ENCODE results near the gene RNF150.

Gene RNF150

GRCh38 chr4:140994015-140994414, 139.3 kb downstream of the RNF150 start:
- Histone ChIP-seq H3K9ac (ENCODE audit: low read length) (no peak overlapping the region), H3K4me1 (ENCODE audit: control insufficient read depth, low read depth, low read length) (no peaks in the 10 kb centered on the region), H3K27me3 (ENCODE audit: control insufficient read depth, insufficient read depth, low read length) (no peaks in the 10 kb centered on the region), H3K9me3 (ENCODE audit: control insufficient read depth, low read depth, low read length) (no peaks in the 10 kb centered on the region), H3K27ac (ENCODE audit: low read length) (no peak overlapping the region), H3K36me3 (ENCODE audit: control insufficient read depth, low read depth, low read length) (no peaks in the 10 kb centered on the region), H3K4me3 (ENCODE audit: low read length) (no peak overlapping the region)

- H3K4me1 ChIP-seq (ENCODE audit: control insufficient read depth, low read depth, low read length), result no peaks in the 10 kb centered on the region
- no peak overlapping the region for H3K4me3 ChIP-seq (ENCODE audit: low read length)
- no peak overlapping the region for H3K9ac ChIP-seq (ENCODE audit: low read length)
- H3K27ac ChIP-seq (ENCODE audit: low read length), result no peak overlapping the region
- no peaks in the 10 kb centered on the region for H3K36me3 ChIP-seq (ENCODE audit: control insufficient read depth, low read depth, low read length)
- no peaks in the 10 kb centered on the region for H3K9me3 ChIP-seq (ENCODE audit: control insufficient read depth, low read depth, low read length)
- no peaks in the 10 kb centered on the region for H3K27me3 ChIP-seq (ENCODE audit: control insufficient read depth, insufficient read depth, low read length)
Observed at GRCh38 chr4:140993370-140993769, 139.9 kb downstream of the RNF150 start.

GRCh38 chr4:140989944-140990343, 143.3 kb downstream of the RNF150 start:
- Histone ChIP-seq H3K4me3 (ENCODE audit: low read length) (no peak overlapping the region), H3K4me1 (ENCODE audit: control insufficient read depth, low read depth, low read length) (no peaks in the 10 kb centered on the region), H3K27me3 (ENCODE audit: control insufficient read depth, insufficient read depth, low read length) (no peaks in the 10 kb centered on the region), H3K9me3 (ENCODE audit: control insufficient read depth, low read depth, low read length) (no peaks in the 10 kb centered on the region), H3K36me3 (ENCODE audit: control insufficient read depth, low read depth, low read length) (no peaks in the 10 kb centered on the region), H3K27ac (ENCODE audit: low read length) (no peak overlapping the region), H3K9ac (ENCODE audit: low read length) (no peak overlapping the region)

GRCh38 chr4:140986045-140986444, 147.2 kb downstream of the RNF150 start:
- Histone ChIP-seq H3K9me3 (ENCODE audit: control insufficient read depth, low read depth, low read length) (no peaks in the 10 kb centered on the region), H3K27me3 (ENCODE audit: control insufficient read depth, insufficient read depth, low read length) (no peaks in the 10 kb centered on the region), H3K36me3 (ENCODE audit: control insufficient read depth, low read depth, low read length) (no peaks in the 10 kb centered on the region), H3K9ac (ENCODE audit: low read length) (no peak overlapping the region), H3K27ac (ENCODE audit: low read length) (no peak overlapping the region), H3K4me3 (ENCODE audit: low read length) (no peak overlapping the region), H3K4me1 (ENCODE audit: control insufficient read depth, low read depth, low read length) (no peaks in the 10 kb centered on the region)

- no peaks in the 10 kb centered on the region for H3K4me1 ChIP-seq (ENCODE audit: control insufficient read depth, low read depth, low read length)
- H3K4me3 ChIP-seq (ENCODE audit: low read length), result no peak overlapping the region
- H3K27ac ChIP-seq (ENCODE audit: low read length), result no peak overlapping the region
- no peaks in the 10 kb centered on the region for H3K27me3 ChIP-seq (ENCODE audit: control insufficient read depth, insufficient read depth, low read length)
- H3K36me3 ChIP-seq (ENCODE audit: control insufficient read depth, low read depth, low read length), result no peaks in the 10 kb centered on the region
- no peak overlapping the region for H3K9ac ChIP-seq (ENCODE audit: low read length)
- H3K9me3 ChIP-seq (ENCODE audit: control insufficient read depth, low read depth, low read length), result no peaks in the 10 kb centered on the region
Observed at GRCh38 chr4:140982613-140983340, 150.5 kb downstream of the RNF150 start.

GRCh38 chr4:140980426-140981200, 152.7 kb downstream of the RNF150 start:
- no peaks in the 10 kb centered on the region for H3K9me3 ChIP-seq (ENCODE audit: control insufficient read depth, low read depth, low read length)
- no peak overlapping the region for H3K27ac ChIP-seq (ENCODE audit: low read length)
- H3K36me3 ChIP-seq (ENCODE audit: control insufficient read depth, low read depth, low read length), result no peaks in the 10 kb centered on the region
- no peak overlapping the region for H3K9ac ChIP-seq (ENCODE audit: low read length)
- no peak overlapping the region for H3K4me3 ChIP-seq (ENCODE audit: low read length)
- H3K27me3 ChIP-seq (ENCODE audit: control insufficient read depth, insufficient read depth, low read length), result no peaks in the 10 kb centered on the region
- H3K4me1 ChIP-seq (ENCODE audit: control insufficient read depth, low read depth, low read length), result no peaks in the 10 kb centered on the region

- H3K36me3 ChIP-seq (ENCODE audit: control insufficient read depth, low read depth, low read length), result no peaks in the 10 kb centered on the region
- H3K4me3 ChIP-seq (ENCODE audit: low read length), result no peak overlapping the region
- no peaks in the 10 kb centered on the region for H3K9me3 ChIP-seq (ENCODE audit: control insufficient read depth, low read depth, low read length)
- no peak overlapping the region for H3K27ac ChIP-seq (ENCODE audit: low read length)
- H3K27me3 ChIP-seq (ENCODE audit: control insufficient read depth, insufficient read depth, low read length), result no peaks in the 10 kb centered on the region
- no peaks in the 10 kb centered on the region for H3K4me1 ChIP-seq (ENCODE audit: control insufficient read depth, low read depth, low read length)
- H3K9ac ChIP-seq (ENCODE audit: low read length), result no peak overlapping the region
Observed at GRCh38 chr4:140976768-140977167, 156.5 kb downstream of the RNF150 start.

GRCh38 chr4:140971077-140971792, 162.0 kb downstream of the RNF150 start:
- H3K27ac ChIP-seq (ENCODE audit: low read length), result no peak overlapping the region
- peaks cover 4% of the 10 kb centered on the region for H3K4me1 ChIP-seq (ENCODE audit: control insufficient read depth, low read depth, low read length)
- no peak overlapping the region for H3K4me3 ChIP-seq (ENCODE audit: low read length)
- no peaks in the 10 kb centered on the region for H3K9me3 ChIP-seq (ENCODE audit: control insufficient read depth, low read depth, low read length)
- no peak overlapping the region for H3K9ac ChIP-seq (ENCODE audit: low read length)
- H3K27me3 ChIP-seq (ENCODE audit: control insufficient read depth, insufficient read depth, low read length), result no peaks in the 10 kb centered on the region
- H3K36me3 ChIP-seq (ENCODE audit: control insufficient read depth, low read depth, low read length), result no peaks in the 10 kb centered on the region

- no peak overlapping the region for H3K27ac ChIP-seq (ENCODE audit: low read length)
- H3K9ac ChIP-seq (ENCODE audit: low read length), result no peak overlapping the region
- H3K27me3 ChIP-seq (ENCODE audit: control insufficient read depth, insufficient read depth, low read length), result no peaks in the 10 kb centered on the region
- H3K9me3 ChIP-seq (ENCODE audit: control insufficient read depth, low read depth, low read length), result no peaks in the 10 kb centered on the region
- H3K4me3 ChIP-seq (ENCODE audit: low read length), result no peak overlapping the region
- H3K36me3 ChIP-seq (ENCODE audit: control insufficient read depth, low read depth, low read length), result no peaks in the 10 kb centered on the region
- H3K4me1 ChIP-seq (ENCODE audit: control insufficient read depth, low read depth, low read length), result peaks cover 4% of the 10 kb centered on the region
Observed at GRCh38 chr4:140969296-140969695, 164.0 kb downstream of the RNF150 start.

GRCh38 chr4:140968371-140968770, 164.9 kb downstream of the RNF150 start:
- H3K9me3 ChIP-seq (ENCODE audit: control insufficient read depth, low read depth, low read length), result no peaks in the 10 kb centered on the region
- peaks cover 4% of the 10 kb centered on the region for H3K4me1 ChIP-seq (ENCODE audit: control insufficient read depth, low read depth, low read length)
- H3K4me3 ChIP-seq (ENCODE audit: low read length), result no peak overlapping the region
- H3K36me3 ChIP-seq (ENCODE audit: control insufficient read depth, low read depth, low read length), result no peaks in the 10 kb centered on the region
- H3K9ac ChIP-seq (ENCODE audit: low read length), result no peak overlapping the region
- no peaks in the 10 kb centered on the region for H3K27me3 ChIP-seq (ENCODE audit: control insufficient read depth, insufficient read depth, low read length)
- no peak overlapping the region for H3K27ac ChIP-seq (ENCODE audit: low read length)

- H3K9me3 ChIP-seq (ENCODE audit: control insufficient read depth, low read depth, low read length), result no peaks in the 10 kb centered on the region
- H3K4me3 ChIP-seq (ENCODE audit: low read length), result no peak overlapping the region
- no peak overlapping the region for H3K27ac ChIP-seq (ENCODE audit: low read length)
- H3K36me3 ChIP-seq (ENCODE audit: control insufficient read depth, low read depth, low read length), result no peaks in the 10 kb centered on the region
- peaks cover 4% of the 10 kb centered on the region for H3K4me1 ChIP-seq (ENCODE audit: control insufficient read depth, low read depth, low read length)
- no peaks in the 10 kb centered on the region for H3K27me3 ChIP-seq (ENCODE audit: control insufficient read depth, insufficient read depth, low read length)
- H3K9ac ChIP-seq (ENCODE audit: low read length), result no peak overlapping the region
Observed at GRCh38 chr4:140963883-140964282, 169.4 kb downstream of the RNF150 start.
